ENCODE results near the gene GMEB2. TPM values are rescaled to one million over a fixed set of nuclear protein-coding genes. Genes with fewer than 3 reads are reported as not detected.
A peak's percentile ranks its signal among the peaks of the same experiment; 100 is the strongest.

The GMEB2 gene
- total RNA-seq, 1 experiment from 2014 or later: 21.5 TPM

GRCh38 chr20:63628246-63628975 is 1.5 kb upstream of the GMEB2 start:
- Mint-ChIP-seq H3K27me3 (ENCODE audit: insufficient read depth, unreplicated experiment) (no peaks in the 10 kb centered on the region), H3K36me3 (ENCODE audit: insufficient read depth, unreplicated experiment) (peaks cover 34% of the 10 kb centered on the region), H3K4me3 (ENCODE audit: unreplicated experiment) (peak overlapping the region; percentile 80), H3K4me1 (ENCODE audit: low read depth, unreplicated experiment) (peaks cover 25% of the 10 kb centered on the region), H3K9me3 (ENCODE audit: unreplicated experiment) (no peaks in the 10 kb centered on the region), H3K27ac (ENCODE audit: unreplicated experiment) (peak overlapping the region; percentile 80)
- Histone ChIP-seq H3K4me1 (peaks cover 18% of the 10 kb centered on the region), H3K9me3 (no peaks in the 10 kb centered on the region), H3K4me3 (ENCODE audit: low read depth, low read length) (peak overlapping the region; percentile 91), H3K27me3 (replicated peaks; ENCODE audit: control insufficient read depth, insufficient read depth, low read length) (no peaks in the 10 kb centered on the region), H3K36me3 (ENCODE audit: control insufficient read depth, insufficient read depth, low read length) (no peaks in the 10 kb centered on the region)
- ChIA-PET POLR2A (interaction anchor here (0.9 to 1.8 kb wide), 3 partner anchors 13 to 237 kb away, joined by 5 to 19 read pairs (median 10); partner anchors contain the start of genes RTEL1 and TPD52L2), CTCF (interaction anchor here (0.6 to 1.7 kb wide), 6 partner anchors 13 to 405 kb away, joined by 3 to 18 read pairs (median 7); partner anchors contain the start of genes ARFRP1, PTK6 and ZGPAT)
- DNase-seq: peak; percentile 80 to 84
- intact Hi-C loops (cut with micrococcal nuclease; ENCODE audit: unreplicated experiment): loop anchor here (1.0 to 10.0 kb wide), 3 partner anchors 25 to 266 kb away; partner anchors contain the start of genes ABHD16B, DNAJC5, STMN3 and TPD52L2
- TSS peak; percentile 59 for BruUV-seq (replicated peaks)
- TF ChIP-seq, protein P1, sequence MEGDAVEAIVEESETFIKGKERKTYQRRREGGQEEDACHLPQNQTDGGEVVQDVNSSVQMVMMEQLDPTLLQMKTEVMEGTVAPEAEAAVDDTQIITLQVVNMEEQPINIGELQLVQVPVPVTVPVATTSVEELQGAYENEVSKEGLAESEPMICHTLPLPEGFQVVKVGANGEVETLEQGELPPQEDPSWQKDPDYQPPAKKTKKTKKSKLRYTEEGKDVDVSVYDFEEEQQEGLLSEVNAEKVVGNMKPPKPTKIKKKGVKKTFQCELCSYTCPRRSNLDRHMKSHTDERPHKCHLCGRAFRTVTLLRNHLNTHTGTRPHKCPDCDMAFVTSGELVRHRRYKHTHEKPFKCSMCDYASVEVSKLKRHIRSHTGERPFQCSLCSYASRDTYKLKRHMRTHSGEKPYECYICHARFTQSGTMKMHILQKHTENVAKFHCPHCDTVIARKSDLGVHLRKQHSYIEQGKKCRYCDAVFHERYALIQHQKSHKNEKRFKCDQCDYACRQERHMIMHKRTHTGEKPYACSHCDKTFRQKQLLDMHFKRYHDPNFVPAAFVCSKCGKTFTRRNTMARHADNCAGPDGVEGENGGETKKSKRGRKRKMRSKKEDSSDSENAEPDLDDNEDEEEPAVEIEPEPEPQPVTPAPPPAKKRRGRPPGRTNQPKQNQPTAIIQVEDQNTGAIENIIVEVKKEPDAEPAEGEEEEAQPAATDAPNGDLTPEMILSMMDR (IDR thresholded peaks at IDR 0.05; ENCODE audit: insufficient read depth in 1 of 2, low read depth in 1 of 2, low read length in 1 of 2, severe bottlenecking in 1 of 2, unreplicated experiment in 1 of 2): no peak

DNA sequence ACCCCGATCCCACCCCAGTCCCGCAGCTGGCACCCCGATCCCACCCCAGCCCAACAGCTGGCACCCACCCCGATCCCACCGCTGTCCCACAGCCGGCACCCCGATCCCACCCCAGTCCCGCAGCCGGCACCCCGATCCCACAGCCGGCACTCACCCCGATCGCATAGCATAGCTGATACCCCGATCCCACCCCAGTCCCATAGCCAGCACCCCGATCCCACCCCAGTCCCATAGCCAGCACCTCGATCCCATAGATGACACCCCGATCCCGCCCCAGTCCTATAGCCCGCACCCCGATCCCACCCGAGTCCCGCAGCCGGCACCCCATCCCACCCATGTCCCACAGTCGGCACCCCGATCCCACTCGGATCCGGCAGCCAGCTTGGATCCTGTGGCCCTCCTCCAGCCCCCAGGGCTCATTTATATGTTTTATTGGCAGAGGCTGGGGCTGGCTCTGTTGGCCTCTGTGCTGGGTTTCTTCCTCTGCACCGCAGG is 897 bp upstream of the GMEB2 start:
- Mint-ChIP-seq H3K4me1 (ENCODE audit: low read depth, unreplicated experiment) (peaks cover 25% of the 10 kb centered on the region), H3K27me3 (ENCODE audit: insufficient read depth, unreplicated experiment) (no peaks in the 10 kb centered on the region), H3K9me3 (ENCODE audit: unreplicated experiment) (no peaks in the 10 kb centered on the region), H3K27ac (ENCODE audit: unreplicated experiment) (peak overlapping the region; percentile 80), H3K4me3 (ENCODE audit: unreplicated experiment) (peak overlapping the region; percentile 80), H3K36me3 (ENCODE audit: insufficient read depth, unreplicated experiment) (peaks cover 38% of the 10 kb centered on the region)
- POLR2A ChIA-PET: interaction anchor here (0.7 to 1.8 kb wide), 5 partner anchors 14 to 238 kb away, joined by 3 to 30 read pairs (median 10); partner anchors contain the start of genes RTEL1 and TPD52L2
- CTCF ChIA-PET: interaction anchor here (0.6 to 1.7 kb wide), 7 partner anchors 14 to 405 kb away, joined by 3 to 18 read pairs (median 8); partner anchors contain the start of genes ARFRP1, PTK6, RTEL1 and ZGPAT
- peaks cover 18% of the 10 kb centered on the region for H3K4me1 ChIP-seq
- no peaks in the 10 kb centered on the region for H3K27me3 ChIP-seq (replicated peaks; ENCODE audit: control insufficient read depth, insufficient read depth, low read length)
- TF ChIP-seq, protein P1 (IDR thresholded peaks at IDR 0.05; ENCODE audit: insufficient read depth in 1 of 2, low read depth in 1 of 2, low read length in 1 of 2, severe bottlenecking in 1 of 2, unreplicated experiment in 1 of 2): no peak
- intact Hi-C loops (cut with micrococcal nuclease; ENCODE audit: unreplicated experiment): loop anchor here (1.0 to 10.0 kb wide), 5 partner anchors 15 to 267 kb away; partner anchors contain the start of genes ABHD16B, DNAJC5, RTEL1 and STMN3
- peak overlapping the region; percentile 91 for H3K4me3 ChIP-seq (ENCODE audit: low read depth, low read length)
- peak in 1 of 2 experiments; percentile 55 for DNase-seq
- no TSS peak for BruUV-seq (replicated peaks)
- no peaks in the 10 kb centered on the region for H3K9me3 ChIP-seq
- H3K36me3 ChIP-seq (ENCODE audit: control insufficient read depth, insufficient read depth, low read length): no peaks in the 10 kb centered on the region

- no peaks in the 10 kb centered on the region for H3K36me3 ChIP-seq (ENCODE audit: control insufficient read depth, insufficient read depth, low read length)
- no peaks in the 10 kb centered on the region for H3K9me3 Mint-ChIP-seq (ENCODE audit: unreplicated experiment)
- H3K27me3 ChIP-seq (replicated peaks; ENCODE audit: control insufficient read depth, insufficient read depth, low read length): no peaks in the 10 kb centered on the region
- peak overlapping the region; percentile 80 for H3K4me3 Mint-ChIP-seq (ENCODE audit: unreplicated experiment)
- peak overlapping the region; percentile 80 for H3K27ac Mint-ChIP-seq (ENCODE audit: unreplicated experiment)
- H3K27me3 Mint-ChIP-seq (ENCODE audit: insufficient read depth, unreplicated experiment): no peaks in the 10 kb centered on the region
- no TSS peak for BruUV-seq (replicated peaks)
- H3K4me1 ChIP-seq: peaks cover 18% of the 10 kb centered on the region
- intact Hi-C loops (cut with micrococcal nuclease; ENCODE audit: unreplicated experiment): loop anchor here (2.0 to 10.0 kb wide), 4 partner anchors 16 to 268 kb away; partner anchors contain the start of genes ABHD16B, DNAJC5, RTEL1 and TPD52L2
- no peaks in the 10 kb centered on the region for H3K9me3 ChIP-seq
- peaks cover 25% of the 10 kb centered on the region for H3K4me1 Mint-ChIP-seq (ENCODE audit: low read depth, unreplicated experiment)
- H3K4me3 ChIP-seq (ENCODE audit: low read depth, low read length): peak overlapping the region; percentile 91
- H3K36me3 Mint-ChIP-seq (ENCODE audit: insufficient read depth, unreplicated experiment): peaks cover 43% of the 10 kb centered on the region
- POLR2A ChIA-PET: interaction anchor here (0.5 to 1.8 kb wide), 13 partner anchors 8 to 1202 kb away, joined by 3 to 30 read pairs (median 3); partner anchors contain the start of genes HELZ2, RTEL1, TPD52L2 and UCKL1
- CTCF ChIA-PET: interaction anchor here (0.5 to 1.7 kb wide), 8 partner anchors 15 to 376 kb away, joined by 3 to 18 read pairs (median 7); partner anchors contain the start of genes HELZ2, PTK6 and RTEL1
- TF ChIP-seq, protein P1 (IDR thresholded peaks at IDR 0.05; ENCODE audit: insufficient read depth in 1 of 2, low read depth in 1 of 2, low read length in 1 of 2, severe bottlenecking in 1 of 2, unreplicated experiment in 1 of 2): no peak
- DNase-seq: peak; percentile 98 to 100
Measured at GRCh38 chr20:63627129-63627750, 339 bp upstream of the GMEB2 start.

Measured in Caco-2 (cell line).